H1 (cell line): ENCODE measurements around the gene TP53TG3.
"Not testable (repeated sequence)": the region's sequence is repeated elsewhere in the genome, so short reads cannot be mapped to it uniquely, and the experiment has no call there.

Experiments used
- CTCF ChIP-seq, 3 experiments: IDR thresholded peaks; 1 replicate in 2 of 3; 2 replicates in 1 of 3; pipeline versions ENCODE4 v1.5.1 to v1.6.1; 2011; ENCODE audit warnings: low read length in 3 of 3, mild to moderate bottlenecking in 3 of 3, inconsistent platforms in 2 of 3, low read depth in 1 of 3, moderate library complexity in 1 of 3; ENCODE audit not compliant: insufficient read depth in 1 of 3; ENCODE audit errors: control extremely low read depth in 1 of 3
- SP4 ChIP-seq: IDR thresholded peaks from 2 replicates; pipeline ENCODE4 v1.6.1; 2012; ENCODE audit warnings: low read length, inconsistent platforms

DNA sequence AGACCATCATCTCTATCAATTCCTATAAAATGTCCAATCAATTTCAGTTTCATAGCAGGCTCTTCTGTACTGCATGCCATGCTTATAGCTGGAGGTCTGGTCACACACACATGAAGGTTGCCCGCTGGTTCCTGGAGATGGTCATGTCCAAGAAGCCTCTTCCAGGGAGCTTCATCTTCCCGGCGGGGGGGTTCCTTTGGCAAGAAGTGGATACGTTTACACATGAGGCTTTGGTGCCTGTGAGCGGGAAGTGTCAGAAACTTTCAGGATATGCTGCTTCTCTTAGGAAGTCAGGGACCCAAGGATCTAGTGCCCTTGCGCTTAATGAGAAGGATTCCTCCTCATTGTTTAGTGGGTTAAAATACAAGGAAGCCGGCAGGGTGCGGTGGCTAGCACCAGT, 43.9 kb downstream of the TP53TG3 start:
- not testable (repeated sequence) for TF ChIP-seq CTCF (IDR thresholded peaks at IDR 0.05; ENCODE audit: control extremely low read depth in 1 of 3, insufficient read depth in 1 of 3, low read depth in 1 of 3, low read length in 3 of 3); SP4
